PC-3 (cell line): Measurements from ENCODE around the gene GATA2. TPM values are rescaled to one million over a fixed set of nuclear protein-coding genes. Genes with fewer than 3 reads are reported as not detected.

Experiments
- ATAC-seq: fragments of 200-7000 bp; cut with Tn5 transposase; 2 replicates; pipeline ENCODE4 v1.9.1; 2020; ENCODE audit warnings: mild to moderate bottlenecking, moderate library complexity
- BruUV-seq: library from RNA; stranded (reverse); fragments of 400-500 nt; replicated peaks from 2 replicates; lab custom pipeline; 2021; lab: Mats Ljungman, UMichigan
- CTCF ChIA-PET: fragments of 300-600 bp; sonication (Branson Sonifier 250); formaldehyde crosslinking; loops from one replicate; lab custom pipeline; 2022; ENCODE audit warnings: antibody characterized with exemption; lab: Charles Lee
- POLR2A ChIA-PET: fragments of 300-600 bp; sonication (Branson Sonifier 250); formaldehyde crosslinking; loops from one replicate; lab custom pipeline; 2022; ENCODE audit warnings: antibody characterized with exemption; ENCODE audit not compliant: unreplicated experiment; lab: Charles Lee
- DNase-seq: peaks from one replicate; pipeline ENCODE4 v3.0.0-alpha.2; 2015
- H2AFZ ChIP-seq: fragments of 300-600 bp; sonication (generic); 2 replicates; pipeline ENCODE4 v1.6.0; 2016; ENCODE audit warnings: antibody characterized with exemption, low read length
- H3F3A ChIP-seq: fragments of 300-600 bp; sonication (generic); one replicate; pipeline ENCODE4 v1.6.0; 2017; ENCODE audit warnings: antibody characterized with exemption, low read length, control low read depth, mild to moderate bottlenecking; ENCODE audit not compliant: unreplicated experiment
- H3K27ac ChIP-seq: fragments of 300-600 bp; sonication (generic); 2 replicates; pipeline ENCODE4 v1.5.1; 2016; ENCODE audit warnings: mild to moderate bottlenecking, low read length
- H3K27me3 ChIP-seq: fragments of 300-600 bp; sonication (generic); 2 replicates; pipeline ENCODE4 v1.6.1; 2016; ENCODE audit warnings: low read length, mixed read lengths
- H3K36me3 ChIP-seq: fragments of 300-600 bp; sonication (generic); 2 replicates; pipeline ENCODE4 v1.6.1; 2016; ENCODE audit warnings: low read depth, mixed run types, low read length, mixed read lengths
- H3K4me1 ChIP-seq: fragments of 300-600 bp; sonication (generic); 2 replicates; pipeline ENCODE4 v1.5.1; 2016; ENCODE audit warnings: low read length; ENCODE audit not compliant: insufficient read depth
- H3K4me2 ChIP-seq: fragments of 300-600 bp; sonication (generic); 2 replicates; pipeline ENCODE4 v1.6.0; 2016; ENCODE audit warnings: low read length
- H3K4me3 ChIP-seq: fragments of 300-600 bp; sonication (generic); 2 replicates; pipeline ENCODE4 v1.5.1; 2016; ENCODE audit warnings: mild to moderate bottlenecking, low read length, mixed read lengths
- H3K79me2 ChIP-seq: fragments of 300-600 bp; sonication (generic); 2 replicates; pipeline ENCODE4 v1.6.1; 2017; ENCODE audit warnings: low read length, mixed read lengths
- H3K9ac ChIP-seq: fragments of 300-600 bp; sonication (generic); 2 replicates; pipeline ENCODE4 v1.6.0; 2016; ENCODE audit warnings: mild to moderate bottlenecking, low read length
- H3K9me2 ChIP-seq: fragments of 300-600 bp; sonication (generic); replicated peaks from 2 replicates; pipeline ENCODE4 v1.6.1; 2016; ENCODE audit warnings: mixed run types, low read length, mixed read lengths
- H3K9me3 ChIP-seq: fragments of 300-600 bp; sonication (generic); 2 replicates; pipeline ENCODE4 v1.6.1; 2016; ENCODE audit warnings: low read length, mixed read lengths
- H4K20me1 ChIP-seq: fragments of 300-600 bp; sonication (generic); 2 replicates; pipeline ENCODE4 v1.6.1; 2016; ENCODE audit warnings: low read length, mixed read lengths
- CTCF ChIP-seq: fragments of 300-600 bp; sonication (generic); conservative IDR thresholded peaks from 2 replicates; pipeline ENCODE4 v1.5.1; 2017; ENCODE audit warnings: antibody characterized with exemption, low read depth, mild to moderate bottlenecking, low read length
- EZH2 ChIP-seq: fragments of 300-600 bp; sonication (generic); IDR thresholded peaks from one replicate; pipeline ENCODE4 v1.6.1; 2017; ENCODE audit warnings: antibody characterized with exemption, mild to moderate bottlenecking, low read length; ENCODE audit not compliant: unreplicated experiment
- EZH2phosphoT487 ChIP-seq: fragments of 300-600 bp; sonication (generic); IDR thresholded peaks from 2 replicates; pipeline ENCODE4 v1.6.1; 2018; ENCODE audit warnings: mild to moderate bottlenecking, antibody characterized with exemption, low read length, borderline replicate concordance
- intact Hi-C: fragments of 100-400 bp; cut with micrococcal nuclease; formaldehyde crosslinking; loops from 2 replicates; pipeline ENCODE4 v1.9.0; 2023
- total RNA-seq: library from RNA; depleted of rRNA; stranded (reverse); fragments of >200 nt; gene quantifications from 2 replicates; pipeline ENCODE4 v1.2.3, GENCODE V29; 2014

The GATA2 gene
- total RNA-seq, 1 experiment from 2014 or later: 32.4 TPM

DNA sequence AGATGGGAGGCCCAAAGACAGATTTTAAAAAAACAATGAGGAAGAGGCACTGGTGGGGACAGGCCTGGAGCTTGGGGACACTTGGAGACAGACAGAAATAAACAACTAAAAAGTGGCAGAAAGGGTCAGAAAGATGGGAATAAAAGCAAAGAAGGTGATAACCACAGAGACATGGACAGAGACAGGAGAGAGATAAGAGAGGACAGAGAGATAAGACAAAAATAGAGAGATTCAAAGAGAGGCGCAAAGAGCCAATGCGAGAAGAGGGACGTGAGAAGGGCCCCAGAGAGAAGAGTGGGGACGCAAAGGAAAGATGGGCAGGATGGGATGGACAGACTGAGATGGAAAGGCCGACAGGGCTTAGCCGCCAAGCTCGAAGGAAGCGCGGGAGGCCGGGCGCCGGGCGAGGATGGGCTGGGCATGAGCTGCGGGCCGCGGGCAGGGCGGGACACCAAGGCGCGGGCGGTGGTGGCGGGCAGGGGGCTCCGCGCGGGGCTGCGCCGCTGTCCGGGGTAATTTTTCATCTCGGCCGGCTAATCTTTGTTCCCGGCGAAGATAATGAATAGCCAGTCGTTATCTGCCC, 3.1 kb upstream of the GATA2 start:
- no peak overlapping the region for H2AFZ ChIP-seq
- H3K9ac ChIP-seq: no peak overlapping the region
- peaks cover 28% of the 10 kb centered on the region for H3K79me2 ChIP-seq
- CTCF ChIA-PET: no interaction called here
- H3K9me2 ChIP-seq: no peaks in the 10 kb centered on the region
- DNase-seq (no peak), ATAC-seq (no peak)
- no peaks in the 10 kb centered on the region; the same call in 1 of the 2 replicates for H3K4me1 ChIP-seq
- H3K4me3 ChIP-seq: no peak overlapping the region
- no peaks in the 10 kb centered on the region for H3K27me3 ChIP-seq
- POLR2A ChIA-PET: no interaction called here
- TF ChIP-seq EZH2: no peak
- no peak for TF ChIP-seq CTCF
- no peak for TF ChIP-seq EZH2phosphoT487
- BruUV-seq: no TSS peak
- intact Hi-C loops: loop anchor here (5.0 kb wide), 2 partner anchors 189 to 399 kb away; no protein-coding TSS in a partner anchor
- H3K27ac ChIP-seq: no peak overlapping the region
- H3K9me3 ChIP-seq: no peaks in the 10 kb centered on the region
- no peaks in the 10 kb centered on the region for H3F3A ChIP-seq
- no peaks in the 10 kb centered on the region for H3K36me3 ChIP-seq
- no peaks in the 10 kb centered on the region for H4K20me1 ChIP-seq
- no peak overlapping the region for H3K4me2 ChIP-seq

GRCh38 chr3:128495435-128495970, 2.5 kb upstream of the GATA2 start:
- no peak for TF ChIP-seq CTCF
- TF ChIP-seq EZH2: no peak
- no peaks in the 10 kb centered on the region for H3K27me3 ChIP-seq
- no peaks in the 10 kb centered on the region for H3K36me3 ChIP-seq
- DNase-seq (no peak), ATAC-seq (no peak)
- H3K27ac ChIP-seq: no peak overlapping the region
- H3K9ac ChIP-seq: no peak overlapping the region
- no peaks in the 10 kb centered on the region for H3K9me3 ChIP-seq
- no peaks in the 10 kb centered on the region for H3F3A ChIP-seq
- H3K4me3 ChIP-seq: no peak overlapping the region
- CTCF ChIA-PET: no interaction called here
- no peaks in the 10 kb centered on the region for H4K20me1 ChIP-seq
- intact Hi-C loops: loop anchor here (2.0 to 5.0 kb wide), 3 partner anchors 188 to 398 kb away; no protein-coding TSS in a partner anchor
- H3K4me1 ChIP-seq: no peaks in the 10 kb centered on the region; the same call in 1 of the 2 replicates
- POLR2A ChIA-PET: no interaction called here
- H2AFZ ChIP-seq: no peak overlapping the region
- no peak overlapping the region for H3K4me2 ChIP-seq
- no peaks in the 10 kb centered on the region for H3K9me2 ChIP-seq
- BruUV-seq: no TSS peak
- peaks cover 34% of the 10 kb centered on the region for H3K79me2 ChIP-seq

DNA sequence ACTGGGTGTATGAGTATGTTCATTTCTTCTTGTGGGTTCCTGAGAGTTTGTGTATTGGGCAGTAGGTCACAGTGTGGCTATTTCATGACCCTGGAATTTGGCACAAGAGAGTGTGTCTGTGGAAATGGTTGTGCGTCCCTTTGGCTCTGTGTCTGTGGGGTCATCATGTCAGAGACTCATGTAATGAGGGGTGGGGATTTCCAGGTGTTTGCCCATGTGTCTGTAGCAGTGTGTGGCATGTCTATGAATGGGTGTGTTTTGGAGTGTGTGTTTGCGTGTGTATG, 1.3 kb upstream of the GATA2 start:
- Histone ChIP-seq H3K27me3 (no peaks in the 10 kb centered on the region), H3K4me2 (no peak overlapping the region), H3K4me3 (no peak overlapping the region), H3K9ac (no peak overlapping the region), H4K20me1 (no peaks in the 10 kb centered on the region), H3K9me3 (no peaks in the 10 kb centered on the region), H3K36me3 (no peaks in the 10 kb centered on the region), H3K9me2 (no peaks in the 10 kb centered on the region), H3K27ac (no peak overlapping the region), H3K79me2 (peaks cover 46% of the 10 kb centered on the region), H3K4me1 (no peaks in the 10 kb centered on the region; the same call in 1 of the 2 replicates), H3F3A (no peaks in the 10 kb centered on the region), H2AFZ (no peak overlapping the region)
- ATAC-seq (no peak), DNase-seq (no peak)
- ChIA-PET CTCF (no interaction called here), POLR2A (no interaction called here)
- no TSS peak for BruUV-seq
- TF ChIP-seq EZH2 (no peak), EZH2phosphoT487 (no peak), CTCF (no peak)
- intact Hi-C loops: loop anchor here (2.0 kb wide), 1 partner anchor 324 kb away; no protein-coding TSS in a partner anchor
